Retinal pigment epithelial cell (primary cell): ENCODE results near the gene HOXA10.

Source experiments
- DNase-seq: peaks from one replicate; pipeline ENCODE4 v3.0.0-alpha.2; 2010; ENCODE audit warnings: low read depth
- H3K4me3 ChIP-seq: 2 replicates; pipeline ENCODE4 v1.5.1; 2011; ENCODE audit warnings: mild to moderate bottlenecking, low read length, control low read depth, moderate library complexity
- TF ChIP-seq, protein P1 (sequence below): conservative IDR thresholded peaks from 2 replicates; pipeline ENCODE4 v1.5.1; 2011; ENCODE audit warnings: low read depth, low read length, control low read depth, inconsistent platforms

The HOXA10 gene

DNA sequence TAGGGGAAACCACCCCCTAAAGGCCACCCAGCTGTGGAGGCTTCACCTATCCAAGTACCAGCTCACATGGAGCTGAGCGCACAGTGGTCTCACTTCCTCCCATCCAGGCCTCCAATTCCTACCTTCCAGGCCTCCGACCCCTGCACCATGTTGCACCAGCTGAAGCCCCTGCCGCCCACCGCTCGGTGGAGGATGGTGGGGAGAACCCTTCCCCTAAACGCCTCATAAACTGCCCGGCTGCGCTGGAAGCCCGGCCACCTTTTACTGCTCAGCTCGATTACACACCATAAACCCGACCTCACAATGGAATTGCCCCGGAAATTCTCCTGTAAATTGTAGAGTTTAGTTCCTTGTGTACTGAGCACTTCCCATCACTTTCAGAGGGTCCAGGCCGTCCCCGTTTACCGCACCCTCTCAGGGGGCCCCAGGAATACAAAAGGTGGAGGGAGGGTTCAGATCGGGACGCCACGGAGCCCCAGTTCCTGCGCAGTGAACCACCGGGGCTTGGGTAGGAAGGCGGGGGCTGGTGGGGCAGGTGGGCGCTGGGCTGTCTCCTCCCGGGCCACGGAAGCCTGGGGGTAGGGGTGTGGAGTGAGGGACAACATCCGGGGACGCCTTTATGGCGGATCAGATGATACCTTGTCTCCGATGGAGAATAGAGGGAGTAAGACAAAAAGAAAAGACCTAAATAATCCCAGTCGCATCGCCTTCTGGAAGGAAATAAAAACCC is 16.3 kb downstream of the HOXA10 start:
- no peak for DNase-seq
- TF ChIP-seq, protein P1, sequence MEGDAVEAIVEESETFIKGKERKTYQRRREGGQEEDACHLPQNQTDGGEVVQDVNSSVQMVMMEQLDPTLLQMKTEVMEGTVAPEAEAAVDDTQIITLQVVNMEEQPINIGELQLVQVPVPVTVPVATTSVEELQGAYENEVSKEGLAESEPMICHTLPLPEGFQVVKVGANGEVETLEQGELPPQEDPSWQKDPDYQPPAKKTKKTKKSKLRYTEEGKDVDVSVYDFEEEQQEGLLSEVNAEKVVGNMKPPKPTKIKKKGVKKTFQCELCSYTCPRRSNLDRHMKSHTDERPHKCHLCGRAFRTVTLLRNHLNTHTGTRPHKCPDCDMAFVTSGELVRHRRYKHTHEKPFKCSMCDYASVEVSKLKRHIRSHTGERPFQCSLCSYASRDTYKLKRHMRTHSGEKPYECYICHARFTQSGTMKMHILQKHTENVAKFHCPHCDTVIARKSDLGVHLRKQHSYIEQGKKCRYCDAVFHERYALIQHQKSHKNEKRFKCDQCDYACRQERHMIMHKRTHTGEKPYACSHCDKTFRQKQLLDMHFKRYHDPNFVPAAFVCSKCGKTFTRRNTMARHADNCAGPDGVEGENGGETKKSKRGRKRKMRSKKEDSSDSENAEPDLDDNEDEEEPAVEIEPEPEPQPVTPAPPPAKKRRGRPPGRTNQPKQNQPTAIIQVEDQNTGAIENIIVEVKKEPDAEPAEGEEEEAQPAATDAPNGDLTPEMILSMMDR, result no peak
- no peak overlapping the region for H3K4me3 ChIP-seq

DNA sequence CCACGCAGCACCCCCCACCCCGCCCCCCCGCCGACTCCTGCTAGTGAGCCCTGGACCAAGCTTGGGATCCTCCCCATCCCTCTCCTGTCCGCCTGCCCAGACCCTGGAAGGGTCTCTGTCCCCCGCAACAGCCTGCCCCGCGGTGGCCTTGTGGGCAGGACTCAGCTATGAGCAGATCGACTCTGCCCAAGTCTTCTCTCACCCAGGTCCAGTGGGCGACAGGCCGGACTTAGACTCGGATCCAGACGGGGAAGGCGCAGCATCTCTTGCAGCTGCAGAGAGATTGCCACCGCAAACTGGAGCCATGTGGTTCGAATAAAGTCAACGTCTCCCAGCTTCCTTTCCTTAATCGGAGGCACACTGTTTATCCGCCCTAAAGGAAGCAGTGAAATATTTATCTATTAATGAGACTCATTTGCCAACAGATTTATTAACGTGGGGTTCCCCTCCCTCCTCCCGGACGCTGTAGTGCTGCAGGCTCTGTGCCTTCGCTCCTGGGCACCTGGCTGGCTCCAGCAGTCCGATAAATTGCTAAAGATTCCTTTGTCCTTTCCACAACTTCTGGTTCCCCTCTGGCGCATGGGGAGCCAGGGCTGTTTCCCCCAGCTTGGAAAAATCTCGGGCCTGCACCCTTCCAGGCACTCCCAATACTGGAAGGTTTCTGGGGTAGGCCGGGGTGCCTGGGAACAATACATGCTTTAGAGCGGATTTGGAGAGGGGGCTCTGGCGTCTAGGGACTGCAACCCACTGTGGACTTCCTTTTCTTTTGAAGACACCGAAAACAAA is 17.0 kb downstream of the HOXA10 start:
- H3K4me3 ChIP-seq, result no peak overlapping the region
- TF ChIP-seq, protein P1, result no peak
- DNase-seq, result no peak

DNA sequence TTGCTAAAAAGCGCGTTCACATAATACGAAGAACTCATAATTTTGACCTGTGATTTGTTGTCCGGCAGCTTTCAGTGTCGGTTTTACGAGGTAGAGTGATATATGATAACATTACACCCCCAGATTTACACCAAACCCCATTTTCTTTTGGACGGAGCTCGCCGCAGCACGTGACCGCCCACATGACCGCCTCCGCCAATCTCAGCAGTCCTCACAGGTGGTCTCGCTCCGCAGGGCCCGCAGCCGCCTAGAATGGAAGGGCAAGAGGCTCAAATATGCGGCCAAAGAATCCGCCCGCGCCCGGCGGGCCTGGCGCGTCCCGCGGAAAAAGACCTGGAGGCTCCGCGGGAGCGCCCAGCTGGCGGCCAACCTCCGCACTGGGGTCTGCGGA is 17.6 kb downstream of the HOXA10 start, which contains the start of gene HOXA7:
Gene HOXA7 (minus strand): TSS at position 168 of the 391 bp plus-strand sequence. CDS start 130 bp downstream, at position 38.
- no peak within 1 kb of the TSS for H3K4me3 ChIP-seq
- TF ChIP-seq, protein P1, result no peak
- no peak for DNase-seq

DNA sequence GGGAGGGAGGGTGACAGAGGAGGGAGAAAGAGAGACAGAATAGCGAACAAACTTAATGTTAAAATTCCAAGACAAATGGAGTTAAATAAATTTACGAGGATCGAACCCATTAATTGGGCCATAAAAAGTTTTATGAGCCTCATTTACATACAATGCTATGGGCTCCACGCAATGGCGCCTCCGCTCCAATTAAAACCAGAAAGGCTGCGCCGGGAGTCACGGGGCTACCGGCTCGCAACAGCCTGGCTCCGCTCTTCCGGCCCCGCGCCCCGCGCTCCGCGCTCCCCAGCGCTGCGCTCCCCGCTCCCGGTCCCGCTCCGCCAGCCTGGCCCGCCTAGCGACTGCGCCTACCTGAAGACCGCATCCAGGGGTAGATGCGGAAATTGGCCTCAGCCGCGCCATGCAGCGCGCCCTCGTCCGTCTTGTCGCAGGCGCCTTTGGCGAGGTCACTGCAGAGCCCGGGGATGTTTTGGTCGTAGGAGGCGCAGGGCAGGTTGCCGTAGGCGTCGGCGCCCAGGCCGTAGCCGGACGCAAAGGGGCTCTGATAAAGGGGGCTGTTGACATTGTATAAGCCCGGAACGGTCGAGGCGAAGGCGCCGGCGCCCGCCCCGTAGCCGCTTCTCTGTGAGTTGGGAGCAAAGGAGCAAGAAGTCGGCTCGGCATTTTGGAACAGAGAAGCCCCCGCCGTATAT is 18.2 kb downstream of the HOXA10 start:
- H3K4me3 ChIP-seq, result no peak overlapping the region
- TF ChIP-seq, protein P1, result no peak
- no peak for DNase-seq

DNA sequence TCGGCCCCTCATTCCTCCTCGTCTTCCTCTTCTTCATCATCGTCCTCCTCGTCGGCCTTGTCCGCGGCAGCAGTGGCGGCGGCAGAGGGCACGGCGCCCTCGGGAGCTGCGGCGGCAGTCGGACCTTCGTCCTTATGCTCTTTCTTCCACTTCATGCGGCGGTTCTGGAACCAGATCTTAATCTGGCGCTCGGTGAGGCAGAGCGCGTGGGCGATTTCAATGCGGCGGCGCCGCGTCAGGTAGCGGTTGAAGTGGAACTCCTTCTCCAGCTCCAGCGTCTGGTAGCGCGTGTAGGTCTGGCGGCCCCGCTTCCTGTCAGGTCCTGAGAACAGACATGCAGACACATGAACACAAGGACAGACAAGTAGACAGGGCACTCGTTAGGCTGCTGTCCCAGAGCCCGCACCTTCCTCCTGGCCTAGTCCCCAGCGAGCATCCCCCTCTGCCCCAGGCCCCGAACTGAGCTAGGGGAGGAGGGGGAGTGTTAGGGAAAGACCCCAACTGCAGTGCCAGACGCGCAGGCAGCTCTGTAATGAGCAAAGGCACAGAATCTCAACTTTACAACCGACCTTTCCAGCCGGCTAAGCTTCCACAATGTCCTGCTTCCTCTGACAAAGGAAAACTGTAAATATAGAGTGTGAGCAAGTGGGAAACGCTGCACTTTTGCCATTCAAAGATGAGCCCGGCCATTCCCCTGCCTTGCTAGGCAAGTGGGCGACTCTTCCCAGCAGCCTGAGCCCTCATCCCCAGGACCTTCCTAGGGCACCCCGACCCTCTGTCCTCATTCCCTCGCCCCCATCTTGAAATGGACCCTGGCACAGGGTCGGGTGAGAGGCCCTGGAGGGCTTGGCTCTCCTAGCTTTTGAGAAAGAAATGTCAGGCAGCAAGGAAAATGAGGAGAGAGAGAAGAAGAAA is 19.0 kb downstream of the HOXA10 start:
- no peak overlapping the region for H3K4me3 ChIP-seq
- DNase-seq, result no peak

DNA sequence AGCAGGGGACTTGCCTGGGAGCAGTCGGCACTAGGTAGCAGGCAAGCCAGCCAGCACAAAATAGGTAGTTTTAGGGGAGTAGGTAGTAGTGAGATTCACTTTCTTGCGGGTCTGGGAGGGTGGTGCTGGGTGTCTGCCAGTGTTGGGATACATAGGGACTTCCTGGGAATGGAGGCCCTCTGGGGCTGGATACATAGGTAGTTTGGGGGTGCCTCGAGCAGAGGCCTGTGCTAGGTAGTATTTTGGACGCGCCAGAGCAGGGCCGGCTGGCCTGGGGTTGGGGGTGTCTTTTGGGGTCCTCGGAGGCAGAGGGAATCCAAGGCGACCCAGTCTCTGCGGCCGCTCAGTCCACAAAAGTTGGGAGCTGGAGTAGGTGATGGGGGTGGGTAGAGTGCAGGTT is 19.8 kb downstream of the HOXA10 start:
- TF ChIP-seq, protein P1, result no peak
- H3K4me3 ChIP-seq, result no peak overlapping the region
- no peak for DNase-seq

More for the DNA sequence above, 19.0 kb downstream of the HOXA10 start:
- TF ChIP-seq, protein P1, result no peak
